HCT116 (cell line): Measurements from ENCODE around the gene NT5C3B. TPM values are rescaled to one million over a fixed set of nuclear protein-coding genes. Genes with fewer than 3 reads are reported as not detected.

Experiments
- ATAC-seq: fragments of 200-7000 bp; cut with Tn5 transposase; 2 replicates; pipeline ENCODE4 v1.9.1; 2020; ENCODE audit warnings: mild to moderate bottlenecking, moderate library complexity
- BruUV-seq: library from RNA; stranded (reverse); fragments of 400-500 nt; replicated peaks from 2 replicates; lab custom pipeline; 2021; lab: Mats Ljungman, UMichigan
- CTCF ChIA-PET: fragments of 300-600 bp; sonication (Branson Sonifier 250); formaldehyde crosslinking; loops from one replicate; lab custom pipeline; 2021; ENCODE audit warnings: antibody characterized with exemption; lab: Charles Lee
- POLR2A ChIA-PET: fragments of 300-600, 350-600 bp; sonication (Branson Sonifier 250); formaldehyde crosslinking; loops from one replicate; lab custom pipeline; 2021; ENCODE audit warnings: antibody characterized with exemption; lab: Charles Lee
- RAD21 ChIA-PET, 2 experiments: fragments of 300-600 bp; sonication (Branson Sonifier 250); formaldehyde crosslinking; loops; one replicate each; lab custom pipeline; 2023; ENCODE audit warnings: low total read pairs in 2 of 2; ENCODE audit not compliant: uncharacterized antibody in 2 of 2, unreplicated experiment in 2 of 2, low non-redundant PET in 1 of 2; lab: Charles Lee
- DNase-seq: peaks from one replicate; pipeline ENCODE4 v3.0.0-alpha.2; 2010; ENCODE audit warnings: low read depth, low spot score
- H2AFZ ChIP-seq: fragments of 200-600 bp; shearing (Covaris generic), sonication (generic); 2 replicates; pipeline ENCODE4 v1.6.1; 2017; ENCODE audit warnings: low read depth, mixed run types, mixed read lengths, antibody characterized with exemption, low read length; ENCODE audit not compliant: poor library complexity, severe bottlenecking
- H3K27ac ChIP-seq: 2 replicates; pipeline ENCODE4 v1.5.1; 2012; ENCODE audit warnings: low read depth, low read length
- H3K27me3 ChIP-seq: fragments of 200-600 bp; sonication (generic); 2 replicates; pipeline ENCODE4 v1.6.1; 2016; ENCODE audit warnings: mixed run types, low read length, mixed read lengths; ENCODE audit not compliant: insufficient read depth
- H3K36me3 ChIP-seq, 2 experiments: fragments of 200-500 bp in 1 of 2; fragments of 200-600 bp in 1 of 2; sonication (Bioruptor generic) in 1 of 2; sonication (generic) in 1 of 2; 2 replicates each; pipeline versions ENCODE4 v1.5.1 to v1.6.1; 2014 to 2016; ENCODE audit warnings: low read length in 2 of 2, inconsistent platforms in 1 of 2, mixed read lengths in 1 of 2, mixed run types in 1 of 2; ENCODE audit not compliant: insufficient read depth in 2 of 2, control insufficient read depth in 1 of 2
- H3K4me1 ChIP-seq, 2 experiments: fragments of 200-600 bp in 1 of 2; sonication (generic) in 1 of 2; 2 replicates each; pipeline versions ENCODE4 v1.5.1 to v1.6.1; 2012 to 2017; ENCODE audit warnings: low read length in 2 of 2, inconsistent platforms in 1 of 2, mild to moderate bottlenecking in 1 of 2, mixed read lengths in 1 of 2, mixed run types in 1 of 2, moderate library complexity in 1 of 2; ENCODE audit not compliant: insufficient read depth in 2 of 2, control insufficient read depth in 1 of 2
- H3K4me2 ChIP-seq: fragments of 200-600 bp; sonication (generic); 2 replicates; pipeline ENCODE4 v1.6.1; 2017; ENCODE audit warnings: mixed run types, low read length, mixed read lengths
- H3K4me3 ChIP-seq, 2 experiments: fragments of 200-600 bp in 1 of 2; sonication (generic) in 1 of 2; replicated peaks in 1 of 2; 2 replicates each; pipeline ENCODE4 v1.5.1; 2011 to 2016; ENCODE audit warnings: low read length in 2 of 2, control low read depth in 1 of 2, low read depth in 1 of 2, mild to moderate bottlenecking in 1 of 2, mixed read lengths in 1 of 2, mixed run types in 1 of 2
- H3K79me2 ChIP-seq: fragments of 200-600 bp; sonication (generic); 2 replicates; pipeline ENCODE4 v1.6.1; 2017; ENCODE audit warnings: mild to moderate bottlenecking, mixed run types, low read length, moderate library complexity, mixed read lengths; ENCODE audit not compliant: insufficient read depth
- H3K9ac ChIP-seq: fragments of 200-600 bp; sonication (generic); 2 replicates; pipeline ENCODE4 v1.6.1; 2016; ENCODE audit warnings: low read length, mixed read lengths
- H3K9me2 ChIP-seq: fragments of 200-600 bp; sonication (generic), shearing (Covaris generic); 2 replicates; pipeline ENCODE4 v1.6.1; 2017; ENCODE audit warnings: mixed run types, mild to moderate bottlenecking, moderate library complexity; ENCODE audit not compliant: insufficient read depth
- H3K9me3 ChIP-seq, 2 experiments: fragments of 200-500 bp in 1 of 2; fragments of 200-600 bp in 1 of 2; sonication (Bioruptor generic) in 1 of 2; sonication (generic) in 1 of 2; 2 replicates each; pipeline ENCODE4 v1.6.1; 2014 to 2017; ENCODE audit warnings: low read length in 2 of 2, mixed read lengths in 2 of 2, inconsistent platforms in 1 of 2, low read depth in 1 of 2, mild to moderate bottlenecking in 1 of 2, mixed run types in 1 of 2, moderate library complexity in 1 of 2; ENCODE audit not compliant: control insufficient read depth in 1 of 2, insufficient read depth in 1 of 2
- H4K20me1 ChIP-seq: fragments of 200-600 bp; sonication (generic), shearing (Covaris generic); 2 replicates; pipeline ENCODE4 v1.6.1; 2017; ENCODE audit warnings: mixed run types, mild to moderate bottlenecking, moderate library complexity; ENCODE audit not compliant: insufficient read depth
- POLR2A ChIP-seq: IDR thresholded peaks from 2 replicates; pipeline ENCODE4 v1.7.0; 2011; ENCODE audit warnings: borderline replicate concordance; ENCODE audit not compliant: insufficient read depth, insufficient read length; ENCODE audit errors: extremely low read depth
- POLR2AphosphoS5 ChIP-seq: IDR thresholded peaks from 2 replicates; pipeline ENCODE4 v1.6.1; 2011; ENCODE audit warnings: mild to moderate bottlenecking, low read depth, low read length, moderate library complexity
- ZFX ChIP-seq: fragments of 450-650 bp; IDR thresholded peaks from 2 replicates; pipeline ENCODE4 v1.6.1; 2017
- intact Hi-C: fragments of 100-400 bp; cut with micrococcal nuclease; formaldehyde crosslinking; loops from 2 replicates; pipeline ENCODE4 v1.10.0; 2022
- total RNA-seq: library from RNA; stranded (reverse); gene quantifications from one replicate; pipeline ENCODE4 v1.2.1, GENCODE V29; 2021; ENCODE audit not compliant: unreplicated experiment

The NT5C3B gene
- total RNA-seq, 1 experiment from 2014 or later: 110 TPM

- CTCF ChIA-PET: no interaction called here
- ATAC-seq (no peak; the same call in 1 of the 2 replicates), DNase-seq (no peak)
- H3K9me3 ChIP-seq: no peaks in the 10 kb centered on the region
- no peaks in the 10 kb centered on the region for H3K79me2 ChIP-seq
- no peak overlapping the region for H2AFZ ChIP-seq
- H3K27me3 ChIP-seq: no peaks in the 10 kb centered on the region
- intact Hi-C loops: no loop called here
- H3K9me2 ChIP-seq: no peaks in the 10 kb centered on the region
- TF ChIP-seq POLR2A (no peak), POLR2AphosphoS5 (0 out of 2 replicates have a peak, but pooled peaks have one; percentile 14)
- TF ChIP-seq, all 23 proteins: peak for 1
- POLR2A ChIA-PET: interaction anchor here (1.1 kb wide), 1 partner anchor 20 kb away, joined by 3 read pairs; no protein-coding TSS in a partner anchor
- Histone ChIP-seq H3K36me3 (peaks cover 2 to 6% of the 10 kb centered on the region in 2 experiments; a peak in 3 of 4 replicates), H3K4me1 (no peaks in the 10 kb centered on the region), H3K27ac (no peak overlapping the region), H3K4me2 (no peak overlapping the region), H3K9ac (no peak overlapping the region), H4K20me1 (no peaks in the 10 kb centered on the region), H3K4me3 (no peak overlapping the region)
- RAD21 ChIA-PET: no interaction called here
- BruUV-seq: TSS peak; percentile 55
These were observed 13.6 kb downstream of the NT5C3B start for GRCh38 chr17:41822216-41823140.

DNA sequence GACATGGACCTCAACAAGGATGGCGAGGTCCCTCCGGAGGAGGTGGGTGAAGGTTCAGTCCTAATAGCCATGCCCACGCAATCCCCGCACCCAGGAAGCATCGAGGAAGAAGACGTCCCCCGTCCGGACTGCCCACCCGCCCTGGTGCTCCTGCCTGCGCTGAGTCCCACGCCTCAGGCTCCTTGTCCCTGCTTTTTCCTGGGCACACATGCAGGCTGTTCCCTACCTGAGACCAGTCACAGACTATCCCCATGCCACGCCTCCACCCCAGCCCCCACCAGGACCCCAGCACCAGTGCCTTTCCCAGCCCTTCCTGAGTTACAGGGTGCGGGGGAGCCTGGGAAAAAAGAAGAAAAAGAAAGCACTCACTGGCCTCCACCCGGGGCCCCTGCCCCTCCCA lies 14.3 kb downstream of the NT5C3B start:
- Histone ChIP-seq H4K20me1 (no peaks in the 10 kb centered on the region), H3K27ac (no peak overlapping the region), H3K4me3 (no peak overlapping the region), H3K79me2 (no peaks in the 10 kb centered on the region), H3K27me3 (no peaks in the 10 kb centered on the region), H3K9ac (no peak overlapping the region), H3K4me1 (no peaks in the 10 kb centered on the region), H2AFZ (no peak overlapping the region), H3K9me3 (no peaks in the 10 kb centered on the region), H3K4me2 (no peak overlapping the region), H3K36me3 (peaks cover 0 to 6% of the 10 kb centered on the region in 2 experiments; a peak in 2 of 4 replicates), H3K9me2 (no peaks in the 10 kb centered on the region)
- POLR2A ChIA-PET: interaction anchor here (1.1 kb wide), 1 partner anchor 20 kb away, joined by 3 read pairs; no protein-coding TSS in a partner anchor
- TF ChIP-seq POLR2A (no peak), ZFX (no peak)
- CTCF ChIA-PET: no interaction called here
- ATAC-seq (no peak; the same call in 1 of the 2 replicates), DNase-seq (no peak)
- intact Hi-C loops: no loop called here
- RAD21 ChIA-PET: no interaction called here
- BruUV-seq: no TSS peak
